ENCODE results near the gene S100B.

DNA sequence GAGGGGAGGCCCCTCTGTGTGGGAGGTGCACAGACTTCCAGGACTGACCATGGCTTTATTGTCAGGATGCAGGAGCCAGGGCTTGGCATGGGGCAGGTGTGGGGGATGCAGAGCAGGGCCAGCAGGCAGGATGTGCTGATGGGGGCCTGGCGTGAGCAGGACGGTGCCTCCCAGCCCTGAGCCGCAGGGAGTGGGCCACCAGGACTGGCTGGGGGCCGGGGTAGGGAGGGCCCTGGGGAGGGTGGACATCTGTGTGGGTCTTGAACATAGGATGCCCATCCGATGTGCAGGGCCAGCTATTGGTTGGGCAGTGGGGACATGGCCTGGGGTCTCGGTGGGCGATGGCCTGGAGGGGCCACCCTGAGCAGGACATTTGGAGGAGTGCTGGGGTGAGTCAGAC lies 46.2 kb upstream of the S100B start:
- TF ChIP-seq POLR2A (IDR thresholded peaks at IDR 0.05) (no peak), EP300 (IDR thresholded peaks at IDR 0.05) (no peak), POLR2AphosphoS5 (IDR thresholded peaks at IDR 0.05) (no peak)
- TF ChIP-seq, protein P1, sequence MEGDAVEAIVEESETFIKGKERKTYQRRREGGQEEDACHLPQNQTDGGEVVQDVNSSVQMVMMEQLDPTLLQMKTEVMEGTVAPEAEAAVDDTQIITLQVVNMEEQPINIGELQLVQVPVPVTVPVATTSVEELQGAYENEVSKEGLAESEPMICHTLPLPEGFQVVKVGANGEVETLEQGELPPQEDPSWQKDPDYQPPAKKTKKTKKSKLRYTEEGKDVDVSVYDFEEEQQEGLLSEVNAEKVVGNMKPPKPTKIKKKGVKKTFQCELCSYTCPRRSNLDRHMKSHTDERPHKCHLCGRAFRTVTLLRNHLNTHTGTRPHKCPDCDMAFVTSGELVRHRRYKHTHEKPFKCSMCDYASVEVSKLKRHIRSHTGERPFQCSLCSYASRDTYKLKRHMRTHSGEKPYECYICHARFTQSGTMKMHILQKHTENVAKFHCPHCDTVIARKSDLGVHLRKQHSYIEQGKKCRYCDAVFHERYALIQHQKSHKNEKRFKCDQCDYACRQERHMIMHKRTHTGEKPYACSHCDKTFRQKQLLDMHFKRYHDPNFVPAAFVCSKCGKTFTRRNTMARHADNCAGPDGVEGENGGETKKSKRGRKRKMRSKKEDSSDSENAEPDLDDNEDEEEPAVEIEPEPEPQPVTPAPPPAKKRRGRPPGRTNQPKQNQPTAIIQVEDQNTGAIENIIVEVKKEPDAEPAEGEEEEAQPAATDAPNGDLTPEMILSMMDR (IDR thresholded peaks at IDR 0.05) = no peak
